DMS 273 treated with DMSO at 0.1 percent for 48 hours (cell line): ENCODE data around the gene MORF4L2.
"Not testable (repeated sequence)": the region's sequence is repeated elsewhere in the genome, so short reads cannot be mapped to it uniquely, and the experiment has no call there.

Source experiments
- DNase-seq: peaks from one replicate; lab custom pipeline; 2025; lab: John Stamatoyannopoulos, UW

The MORF4L2 gene

GRCh38 chrX:103678199-103678993 lies 8.1 kb downstream of the MORF4L2 start:
- DNase-seq = no peak

- DNase-seq = no peak
Observed at GRCh38 chrX:103674531-103675454, 11.7 kb downstream of the MORF4L2 start.

- DNase-seq = no peak
Observed at GRCh38 chrX:103669745-103670144, 16.8 kb downstream of the MORF4L2 start.

- no peak for DNase-seq
Observed at GRCh38 chrX:103666202-103667107, 20.0 kb downstream of the MORF4L2 start.

GRCh38 chrX:103663981-103664762 lies 22.3 kb downstream of the MORF4L2 start:
- DNase-seq = no peak

GRCh38 chrX:103659460-103659859 lies 27.0 kb downstream of the MORF4L2 start:
- not testable (repeated sequence) for DNase-seq

GRCh38 chrX:103658681-103659433 lies 27.6 kb downstream of the MORF4L2 start:
- no peak for DNase-seq

GRCh38 chrX:103657066-103657465 lies 29.4 kb downstream of the MORF4L2 start:
- DNase-seq = not testable (repeated sequence)

GRCh38 chrX:103656617-103657016 lies 29.9 kb downstream of the MORF4L2 start:
- DNase-seq = no peak

GRCh38 chrX:103655230-103656000 lies 31.1 kb downstream of the MORF4L2 start:
- DNase-seq = not testable (repeated sequence)

- no peak for DNase-seq
Observed at GRCh38 chrX:103651151-103651773, 35.2 kb downstream of the MORF4L2 start.

GRCh38 chrX:103647630-103648029 lies 38.9 kb downstream of the MORF4L2 start:
- DNase-seq = no peak

GRCh38 chrX:103644125-103644524 lies 42.4 kb downstream of the MORF4L2 start:
- DNase-seq = no peak

GRCh38 chrX:103640401-103641155 lies 45.9 kb downstream of the MORF4L2 start:
- no peak for DNase-seq

- DNase-seq = not testable (repeated sequence)
Observed at GRCh38 chrX:103638479-103639346, 47.8 kb downstream of the MORF4L2 start.

GRCh38 chrX:103637604-103638338 lies 48.7 kb downstream of the MORF4L2 start:
- DNase-seq = no peak

- DNase-seq = no peak
Observed at GRCh38 chrX:103635436-103635835, 51.1 kb downstream of the MORF4L2 start.
